ENCODE measurements around the gene BSN.

DNA sequence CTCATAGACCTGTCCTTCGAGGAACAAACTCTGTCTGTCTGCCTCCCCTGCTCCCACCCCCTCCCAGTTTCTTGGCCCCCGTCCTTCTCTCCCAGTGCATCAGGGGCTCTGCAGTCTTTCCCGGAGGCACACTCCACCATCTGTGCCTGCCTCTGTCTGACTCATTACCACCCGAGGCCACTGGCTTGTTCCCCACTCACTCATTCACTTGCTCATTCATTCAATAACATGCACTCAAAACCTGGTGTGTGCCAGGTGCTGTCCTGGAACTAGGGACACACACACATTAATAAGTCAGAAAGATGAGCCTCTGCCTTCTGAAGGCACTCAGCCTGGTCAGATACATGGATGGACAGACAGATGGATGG lies 152.8 kb downstream of the BSN start:
- TF ChIP-seq, protein P1, sequence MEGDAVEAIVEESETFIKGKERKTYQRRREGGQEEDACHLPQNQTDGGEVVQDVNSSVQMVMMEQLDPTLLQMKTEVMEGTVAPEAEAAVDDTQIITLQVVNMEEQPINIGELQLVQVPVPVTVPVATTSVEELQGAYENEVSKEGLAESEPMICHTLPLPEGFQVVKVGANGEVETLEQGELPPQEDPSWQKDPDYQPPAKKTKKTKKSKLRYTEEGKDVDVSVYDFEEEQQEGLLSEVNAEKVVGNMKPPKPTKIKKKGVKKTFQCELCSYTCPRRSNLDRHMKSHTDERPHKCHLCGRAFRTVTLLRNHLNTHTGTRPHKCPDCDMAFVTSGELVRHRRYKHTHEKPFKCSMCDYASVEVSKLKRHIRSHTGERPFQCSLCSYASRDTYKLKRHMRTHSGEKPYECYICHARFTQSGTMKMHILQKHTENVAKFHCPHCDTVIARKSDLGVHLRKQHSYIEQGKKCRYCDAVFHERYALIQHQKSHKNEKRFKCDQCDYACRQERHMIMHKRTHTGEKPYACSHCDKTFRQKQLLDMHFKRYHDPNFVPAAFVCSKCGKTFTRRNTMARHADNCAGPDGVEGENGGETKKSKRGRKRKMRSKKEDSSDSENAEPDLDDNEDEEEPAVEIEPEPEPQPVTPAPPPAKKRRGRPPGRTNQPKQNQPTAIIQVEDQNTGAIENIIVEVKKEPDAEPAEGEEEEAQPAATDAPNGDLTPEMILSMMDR (IDR thresholded peaks at IDR 0.05) = no peak
- TF ChIP-seq POLR2A (IDR thresholded peaks at IDR 0.05) = no peak

All from right lobe of liver (tissue), 4 donors.